ENCODE measurements around the gene PGF. TPM values are rescaled to one million over a fixed set of nuclear protein-coding genes. Genes with fewer than 3 reads are reported as not detected.

The PGF gene
- total RNA-seq, 2 experiments from 2014 or later = 0.23 to 0.38 TPM

DNA sequence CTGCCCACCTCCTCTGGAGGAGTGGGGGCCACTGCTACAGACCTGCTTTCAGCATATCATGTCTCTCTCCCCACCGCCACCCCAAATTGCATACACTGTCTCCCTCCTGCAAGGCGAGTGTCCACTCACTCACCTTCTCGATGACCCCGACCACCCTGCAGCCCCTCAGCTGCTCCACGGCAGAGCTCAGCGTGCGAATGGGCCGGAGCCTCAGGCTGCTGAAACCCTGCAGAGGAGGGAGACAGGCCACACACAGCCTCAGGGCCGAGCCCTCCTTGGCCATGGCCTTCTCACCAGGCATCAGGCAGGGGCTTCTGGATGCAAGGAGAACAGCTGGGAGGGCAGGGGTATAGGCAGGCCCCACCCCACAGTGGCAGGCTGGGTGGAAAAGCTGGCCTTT is 37.0 kb downstream of the PGF start:
- DNase-seq = no peak
- no peak overlapping the region for H3K4me3 Mint-ChIP-seq
- POLR2A ChIA-PET = interaction anchor here (2.0 kb wide), 1 partner anchor 13 kb away, joined by 7 read pairs; no protein-coding TSS in a partner anchor

DNA sequence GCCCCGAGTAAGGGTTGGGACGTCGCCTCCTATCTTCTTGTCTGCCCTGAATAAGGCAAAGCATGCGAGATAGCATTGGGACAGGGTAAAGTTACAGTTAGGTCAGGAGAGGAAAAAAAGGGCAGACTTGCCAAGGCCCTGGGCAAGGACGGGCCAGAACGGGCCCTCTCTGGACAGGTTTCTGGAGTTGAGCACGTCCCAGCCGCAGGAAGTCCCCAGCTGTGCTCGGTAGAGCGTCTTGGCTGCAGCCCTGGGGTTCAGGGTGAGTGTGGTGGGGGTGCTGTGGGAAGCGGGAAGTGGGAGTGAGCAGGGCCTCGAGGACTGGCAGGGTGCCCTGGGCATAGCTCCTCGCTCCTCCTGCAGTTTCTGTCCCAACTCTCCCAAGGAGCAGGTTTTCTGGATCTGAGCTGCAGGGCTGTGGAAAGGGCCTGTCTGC is 37.7 kb downstream of the PGF start:
- no peak for DNase-seq
- no peaks in the 10 kb centered on the region for H3K27me3 Mint-ChIP-seq
- CTCF ChIA-PET = interaction anchor here (1.4 to 1.8 kb wide), 3 partner anchors 10 to 171 kb away, joined by 4 to 5 read pairs (median 5); no protein-coding TSS in a partner anchor
- POLR2A ChIA-PET = interaction anchor here (2.0 kb wide), 1 partner anchor 12 kb away, joined by 7 read pairs; no protein-coding TSS in a partner anchor
- H3K4me3 Mint-ChIP-seq = no peak overlapping the region
- no peaks in the 10 kb centered on the region for H3K4me1 Mint-ChIP-seq
- H3K36me3 Mint-ChIP-seq (ENCODE audit: low read depth) = no peaks in the 10 kb centered on the region
- no peaks in the 10 kb centered on the region for H3K9me3 Mint-ChIP-seq
- no peak overlapping the region for H3K27ac Mint-ChIP-seq

More for the DNA sequence above, 37.0 kb downstream of the PGF start:
- H3K27me3 Mint-ChIP-seq = no peaks in the 10 kb centered on the region
- no peak overlapping the region for H3K27ac Mint-ChIP-seq
- no peaks in the 10 kb centered on the region for H3K36me3 Mint-ChIP-seq (ENCODE audit: low read depth)
- peaks cover under 1% of the 10 kb centered on the region for H3K4me1 Mint-ChIP-seq
- H3K9me3 Mint-ChIP-seq = no peaks in the 10 kb centered on the region
- CTCF ChIA-PET = interaction anchor here (1.7 kb wide), 1 partner anchor 59 kb away, joined by 4 read pairs; no protein-coding TSS in a partner anchor

DNA sequence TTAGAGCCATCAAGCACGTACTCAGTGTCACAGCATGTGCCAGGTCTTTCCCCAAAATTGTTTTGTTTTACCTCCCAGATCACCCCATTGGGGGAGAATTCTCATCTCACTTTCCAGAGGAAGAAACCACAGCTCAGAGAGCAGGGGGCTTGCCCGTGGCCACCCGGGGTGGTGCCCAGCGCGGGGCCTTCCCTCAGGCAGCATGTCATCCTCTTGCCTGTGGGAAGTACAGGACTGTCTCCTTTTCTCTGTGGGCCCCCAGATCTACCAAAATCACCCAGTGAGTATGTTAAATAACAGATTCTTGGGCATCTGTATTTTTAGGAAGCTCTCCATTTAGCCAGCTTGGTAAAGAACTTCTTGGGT is 38.2 kb downstream of the PGF start:
- H3K36me3 Mint-ChIP-seq (ENCODE audit: low read depth) = no peaks in the 10 kb centered on the region
- H3K27ac Mint-ChIP-seq = no peak overlapping the region
- no peaks in the 10 kb centered on the region for H3K27me3 Mint-ChIP-seq
- no peak overlapping the region for H3K4me3 Mint-ChIP-seq
- no peak for DNase-seq
- no peaks in the 10 kb centered on the region for H3K4me1 Mint-ChIP-seq
- ChIA-PET CTCF (interaction anchor here (1.4 to 1.8 kb wide), 3 partner anchors 10 to 171 kb away, joined by 4 to 5 read pairs (median 5); no protein-coding TSS in a partner anchor), POLR2A (interaction anchor here (2.0 kb wide), 1 partner anchor 12 kb away, joined by 7 read pairs; no protein-coding TSS in a partner anchor)
- H3K9me3 Mint-ChIP-seq = no peaks in the 10 kb centered on the region

- no peaks in the 10 kb centered on the region for H3K4me1 Mint-ChIP-seq
- DNase-seq = no peak
- ChIA-PET CTCF (interaction anchor here (0.7 to 1.8 kb wide), 3 partner anchors 8 to 172 kb away, joined by 3 to 5 read pairs (median 3); no protein-coding TSS in a partner anchor), POLR2A (no interaction called here)
- no peak overlapping the region for H3K27ac Mint-ChIP-seq
- no peaks in the 10 kb centered on the region for H3K9me3 Mint-ChIP-seq
- no peaks in the 10 kb centered on the region for H3K36me3 Mint-ChIP-seq (ENCODE audit: low read depth)
- no peaks in the 10 kb centered on the region for H3K27me3 Mint-ChIP-seq
- no peak overlapping the region for H3K4me3 Mint-ChIP-seq
Measured at GRCh38 chr14:74915826-74916225, 39.6 kb downstream of the PGF start.

DNA sequence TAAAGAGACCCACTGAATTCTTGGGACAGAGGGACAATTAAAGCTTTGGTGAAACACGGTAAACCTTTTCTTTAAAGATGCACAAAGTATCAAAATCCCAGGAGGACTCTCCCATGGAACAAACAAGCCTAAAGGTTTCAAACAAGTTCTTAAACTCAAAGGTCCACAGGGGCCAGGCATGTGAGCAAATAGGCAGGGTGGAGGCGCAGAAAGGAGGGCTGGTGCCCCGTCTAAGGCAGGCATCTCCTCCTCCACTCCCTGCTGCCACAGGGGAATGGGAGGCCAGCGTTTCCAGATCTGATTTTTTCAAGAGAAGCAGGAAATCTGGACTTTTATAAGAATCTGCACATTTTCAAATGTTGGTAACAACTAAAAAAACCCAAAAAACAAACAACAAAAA is 40.0 kb downstream of the PGF start:
- ChIA-PET POLR2A (no interaction called here), CTCF (interaction anchor here (0.7 to 1.0 kb wide), 2 partner anchors 37 to 173 kb away, joined by 3 read pairs; no protein-coding TSS in a partner anchor)
- no peak for DNase-seq
- Mint-ChIP-seq H3K27me3 (no peaks in the 10 kb centered on the region), H3K27ac (no peak overlapping the region), H3K4me1 (no peaks in the 10 kb centered on the region), H3K36me3 (ENCODE audit: low read depth) (no peaks in the 10 kb centered on the region), H3K4me3 (no peak overlapping the region), H3K9me3 (no peaks in the 10 kb centered on the region)

DNA sequence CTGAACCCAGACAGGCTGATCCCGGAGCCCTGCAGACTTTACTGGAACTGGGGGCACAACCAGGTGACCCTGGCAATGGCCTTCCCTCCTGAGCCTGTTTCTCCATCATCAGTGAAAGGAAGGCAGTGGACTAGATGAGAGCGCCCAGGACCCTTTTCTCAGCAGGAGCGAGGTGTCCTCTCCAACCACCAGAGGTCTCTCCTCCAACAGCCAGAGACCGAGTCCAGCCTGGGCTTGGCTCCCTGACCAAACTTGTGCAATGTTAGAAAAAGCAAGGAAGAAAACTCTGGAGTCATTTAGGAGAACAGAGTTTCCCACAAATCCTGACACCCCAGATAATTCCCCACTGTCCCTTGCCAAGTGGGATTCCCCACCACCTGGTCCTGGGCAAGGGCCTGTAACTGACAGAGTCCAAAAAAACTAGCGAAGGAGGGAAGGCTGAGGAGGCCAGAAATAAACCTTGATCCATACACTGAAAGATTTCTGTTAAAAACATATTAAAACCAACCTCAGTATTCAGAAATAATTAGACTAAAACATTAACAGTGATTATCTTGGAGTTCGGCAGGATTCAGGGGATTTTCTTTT is 41.3 kb downstream of the PGF start:
- ChIA-PET POLR2A (no interaction called here), CTCF (no interaction called here)
- Mint-ChIP-seq H3K27me3 (no peaks in the 10 kb centered on the region), H3K4me3 (no peak overlapping the region), H3K4me1 (no peaks in the 10 kb centered on the region), H3K36me3 (ENCODE audit: low read depth) (no peaks in the 10 kb centered on the region), H3K9me3 (no peaks in the 10 kb centered on the region), H3K27ac (no peak overlapping the region)
- peak; percentile 31 for DNase-seq

GRCh38 chr14:74913393-74913910 is 41.9 kb downstream of the PGF start:
- Mint-ChIP-seq H3K36me3 (ENCODE audit: low read depth) (no peaks in the 10 kb centered on the region), H3K4me3 (no peak overlapping the region), H3K9me3 (no peaks in the 10 kb centered on the region), H3K27ac (no peak overlapping the region), H3K4me1 (no peaks in the 10 kb centered on the region), H3K27me3 (no peaks in the 10 kb centered on the region)
- ChIA-PET POLR2A (no interaction called here), CTCF (interaction anchor here (0.8 kb wide), 1 partner anchor 150 kb away, joined by 3 read pairs; the partner anchor contains the start of gene ACYP1)
- no peak for DNase-seq

GRCh38 chr14:74912801-74913200 is 42.6 kb downstream of the PGF start:
- H3K4me1 Mint-ChIP-seq = no peaks in the 10 kb centered on the region
- H3K9me3 Mint-ChIP-seq = no peaks in the 10 kb centered on the region
- ChIA-PET CTCF (interaction anchor here (0.8 kb wide), 1 partner anchor 151 kb away, joined by 3 read pairs; the partner anchor contains the start of gene ACYP1), POLR2A (no interaction called here)
- no peak for DNase-seq
- no peaks in the 10 kb centered on the region for H3K27me3 Mint-ChIP-seq
- no peaks in the 10 kb centered on the region for H3K36me3 Mint-ChIP-seq (ENCODE audit: low read depth)
- H3K4me3 Mint-ChIP-seq = no peak overlapping the region
- no peak overlapping the region for H3K27ac Mint-ChIP-seq

- CTCF ChIA-PET = interaction anchor here (4.9 kb wide), 1 partner anchor 177 kb away, joined by 18 read pairs; no protein-coding TSS in a partner anchor
- no peaks in the 10 kb centered on the region for H3K36me3 Mint-ChIP-seq (ENCODE audit: low read depth)
- POLR2A ChIA-PET = no interaction called here
- no peak for DNase-seq
- H3K27ac Mint-ChIP-seq = no peak overlapping the region
- no peak overlapping the region for H3K4me3 Mint-ChIP-seq
- H3K4me1 Mint-ChIP-seq = no peaks in the 10 kb centered on the region
- no peaks in the 10 kb centered on the region for H3K27me3 Mint-ChIP-seq
- H3K9me3 Mint-ChIP-seq = no peaks in the 10 kb centered on the region
Measured at GRCh38 chr14:74912111-74912510, 43.3 kb downstream of the PGF start.

DNA sequence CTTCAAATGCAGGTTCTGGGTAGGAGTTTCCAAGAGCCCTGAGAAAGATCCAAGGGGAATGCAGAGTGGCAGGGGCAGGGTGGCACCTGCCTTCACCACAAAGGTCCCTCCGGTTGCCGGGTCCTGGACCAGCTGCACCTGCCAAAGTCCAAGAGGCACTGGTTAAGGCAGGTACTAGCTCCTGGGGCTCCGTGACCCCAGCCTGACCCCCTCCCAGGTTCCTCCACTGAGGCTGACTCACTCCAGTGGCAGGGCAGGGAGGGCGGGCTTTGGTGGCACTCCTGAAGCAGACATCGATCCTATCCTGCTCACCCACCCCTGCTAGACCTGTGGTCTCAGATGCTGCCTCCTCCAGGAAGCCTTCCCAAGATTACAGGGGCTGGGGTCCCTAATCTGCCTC is 43.7 kb downstream of the PGF start:
- no peaks in the 10 kb centered on the region for H3K4me1 Mint-ChIP-seq
- H3K36me3 Mint-ChIP-seq (ENCODE audit: low read depth) = no peaks in the 10 kb centered on the region
- ChIA-PET POLR2A (no interaction called here), CTCF (interaction anchor here (4.9 kb wide), 1 partner anchor 177 kb away, joined by 18 read pairs; no protein-coding TSS in a partner anchor)
- DNase-seq = no peak
- no peak overlapping the region for H3K4me3 Mint-ChIP-seq
- no peak overlapping the region for H3K27ac Mint-ChIP-seq
- H3K27me3 Mint-ChIP-seq = no peaks in the 10 kb centered on the region
- no peaks in the 10 kb centered on the region for H3K9me3 Mint-ChIP-seq

GRCh38 chr14:74911221-74911620 is 44.2 kb downstream of the PGF start:
- H3K4me1 Mint-ChIP-seq = no peaks in the 10 kb centered on the region
- H3K9me3 Mint-ChIP-seq = no peaks in the 10 kb centered on the region
- ChIA-PET CTCF (interaction anchor here (1.9 to 4.9 kb wide), 2 partner anchors 50 to 177 kb away, joined by 6 to 18 read pairs; no protein-coding TSS in a partner anchor), POLR2A (no interaction called here)
- no peaks in the 10 kb centered on the region for H3K27me3 Mint-ChIP-seq
- DNase-seq = no peak
- no peaks in the 10 kb centered on the region for H3K36me3 Mint-ChIP-seq (ENCODE audit: low read depth)
- H3K4me3 Mint-ChIP-seq = no peak overlapping the region
- no peak overlapping the region for H3K27ac Mint-ChIP-seq

- DNase-seq = no peak
- peaks cover 3% of the 10 kb centered on the region for H3K36me3 Mint-ChIP-seq (ENCODE audit: low read depth)
- POLR2A ChIA-PET = interaction anchor here (0.6 kb wide), 1 partner anchor 641 kb away, joined by 3 read pairs; no protein-coding TSS in a partner anchor
- peaks cover 3% of the 10 kb centered on the region for H3K4me1 Mint-ChIP-seq
- no peaks in the 10 kb centered on the region for H3K9me3 Mint-ChIP-seq
- H3K27me3 Mint-ChIP-seq = no peaks in the 10 kb centered on the region
- CTCF ChIA-PET = interaction anchor here (1.9 to 4.9 kb wide), 2 partner anchors 50 to 178 kb away, joined by 6 to 18 read pairs; no protein-coding TSS in a partner anchor
- H3K4me3 Mint-ChIP-seq = no peak overlapping the region
- no peak overlapping the region for H3K27ac Mint-ChIP-seq
Measured at GRCh38 chr14:74910556-74910955, 44.8 kb downstream of the PGF start.

GRCh38 chr14:74909911-74910310 is 45.5 kb downstream of the PGF start:
- peaks cover 6% of the 10 kb centered on the region for H3K36me3 Mint-ChIP-seq (ENCODE audit: low read depth)
- H3K4me1 Mint-ChIP-seq = peaks cover 3% of the 10 kb centered on the region
- ChIA-PET CTCF (interaction anchor here (1.9 to 4.9 kb wide), 2 partner anchors 49 to 179 kb away, joined by 6 to 18 read pairs; no protein-coding TSS in a partner anchor), POLR2A (interaction anchor here (0.6 to 1.1 kb wide), 2 partner anchors 58 to 640 kb away, joined by 3 read pairs; no protein-coding TSS in a partner anchor)
- no peak overlapping the region for H3K4me3 Mint-ChIP-seq
- H3K27ac Mint-ChIP-seq = no peak overlapping the region
- H3K9me3 Mint-ChIP-seq = no peaks in the 10 kb centered on the region
- no peak for DNase-seq
- no peaks in the 10 kb centered on the region for H3K27me3 Mint-ChIP-seq

All from activated CD4-positive, alpha-beta memory T cell treated with anti-CD3 and anti-CD28 coated beads, Interleukin-2, amount 10 ng/mL, durations not matched to agents 7 days and 5 days (primary cell).